Measurements from ENCODE around the gene GMPPA. TPM values are rescaled to one million over a fixed set of nuclear protein-coding genes. Genes with fewer than 3 reads are reported as not detected.
A peak's percentile ranks its signal among the peaks of the same experiment; 100 is the strongest.

Gene GMPPA
- total RNA-seq, 1 donor from 2014 or later, result 42.5 TPM

DNA sequence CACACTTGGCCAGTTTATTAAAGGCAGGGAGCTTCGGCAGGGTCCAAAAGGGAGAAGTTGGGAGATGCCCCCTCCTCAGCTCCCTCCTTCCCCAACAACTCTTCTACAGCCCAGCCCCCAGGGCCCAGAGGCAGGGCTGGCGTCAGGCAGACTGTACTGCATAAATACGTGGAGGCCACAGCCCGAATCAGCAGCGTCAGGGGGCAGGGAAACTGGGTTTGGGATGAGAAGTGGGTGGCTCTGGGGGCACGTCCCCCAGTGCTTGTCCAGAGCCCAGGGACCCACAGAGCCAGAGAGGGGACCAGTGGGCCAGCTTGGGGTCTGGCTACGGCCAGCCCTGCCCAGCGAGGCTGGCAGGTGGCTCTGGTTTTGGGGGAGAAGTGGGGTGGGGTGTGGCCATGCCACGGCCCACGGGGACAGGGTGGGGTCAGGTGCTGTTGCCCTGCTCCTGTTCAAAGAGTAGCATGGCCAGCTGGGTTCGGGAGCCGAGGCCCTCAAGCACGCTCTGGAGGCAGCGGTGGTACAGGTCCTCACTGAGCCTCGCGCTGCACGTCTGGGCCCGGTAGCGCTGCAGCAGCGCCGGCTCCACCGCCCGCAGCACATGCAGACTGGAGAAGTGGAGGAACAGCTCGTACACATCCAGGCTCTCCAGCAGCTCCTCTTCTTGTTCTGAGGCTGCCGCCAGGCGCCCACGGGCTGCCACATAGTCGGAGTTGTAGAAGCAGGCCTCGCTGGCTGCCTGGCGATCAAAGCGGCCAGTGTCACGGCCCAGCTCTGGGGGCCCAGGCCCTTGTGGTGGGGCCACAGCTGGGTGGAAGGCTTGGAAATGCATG is 40.5 kb downstream of the GMPPA start:
- H3K4me3 Mint-ChIP-seq (ENCODE audit: unreplicated experiment), result no peak overlapping the region
- no peaks in the 10 kb centered on the region for H3K27me3 Mint-ChIP-seq (ENCODE audit: unreplicated experiment)
- H3K9me3 Mint-ChIP-seq (ENCODE audit: unreplicated experiment), result no peaks in the 10 kb centered on the region
- TF ChIP-seq, protein P1, sequence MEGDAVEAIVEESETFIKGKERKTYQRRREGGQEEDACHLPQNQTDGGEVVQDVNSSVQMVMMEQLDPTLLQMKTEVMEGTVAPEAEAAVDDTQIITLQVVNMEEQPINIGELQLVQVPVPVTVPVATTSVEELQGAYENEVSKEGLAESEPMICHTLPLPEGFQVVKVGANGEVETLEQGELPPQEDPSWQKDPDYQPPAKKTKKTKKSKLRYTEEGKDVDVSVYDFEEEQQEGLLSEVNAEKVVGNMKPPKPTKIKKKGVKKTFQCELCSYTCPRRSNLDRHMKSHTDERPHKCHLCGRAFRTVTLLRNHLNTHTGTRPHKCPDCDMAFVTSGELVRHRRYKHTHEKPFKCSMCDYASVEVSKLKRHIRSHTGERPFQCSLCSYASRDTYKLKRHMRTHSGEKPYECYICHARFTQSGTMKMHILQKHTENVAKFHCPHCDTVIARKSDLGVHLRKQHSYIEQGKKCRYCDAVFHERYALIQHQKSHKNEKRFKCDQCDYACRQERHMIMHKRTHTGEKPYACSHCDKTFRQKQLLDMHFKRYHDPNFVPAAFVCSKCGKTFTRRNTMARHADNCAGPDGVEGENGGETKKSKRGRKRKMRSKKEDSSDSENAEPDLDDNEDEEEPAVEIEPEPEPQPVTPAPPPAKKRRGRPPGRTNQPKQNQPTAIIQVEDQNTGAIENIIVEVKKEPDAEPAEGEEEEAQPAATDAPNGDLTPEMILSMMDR (IDR thresholded peaks at IDR 0.05), result no peak
- DNase-seq (ENCODE audit: extremely low spot score, unreplicated experiment), result no peak
- H3K27ac Mint-ChIP-seq (ENCODE audit: unreplicated experiment), result peak overlapping the region; percentile 57
- peaks cover 16% of the 10 kb centered on the region for H3K36me3 Mint-ChIP-seq (ENCODE audit: unreplicated experiment)
- peaks cover 31% of the 10 kb centered on the region for H3K4me1 Mint-ChIP-seq (ENCODE audit: unreplicated experiment)

DNA sequence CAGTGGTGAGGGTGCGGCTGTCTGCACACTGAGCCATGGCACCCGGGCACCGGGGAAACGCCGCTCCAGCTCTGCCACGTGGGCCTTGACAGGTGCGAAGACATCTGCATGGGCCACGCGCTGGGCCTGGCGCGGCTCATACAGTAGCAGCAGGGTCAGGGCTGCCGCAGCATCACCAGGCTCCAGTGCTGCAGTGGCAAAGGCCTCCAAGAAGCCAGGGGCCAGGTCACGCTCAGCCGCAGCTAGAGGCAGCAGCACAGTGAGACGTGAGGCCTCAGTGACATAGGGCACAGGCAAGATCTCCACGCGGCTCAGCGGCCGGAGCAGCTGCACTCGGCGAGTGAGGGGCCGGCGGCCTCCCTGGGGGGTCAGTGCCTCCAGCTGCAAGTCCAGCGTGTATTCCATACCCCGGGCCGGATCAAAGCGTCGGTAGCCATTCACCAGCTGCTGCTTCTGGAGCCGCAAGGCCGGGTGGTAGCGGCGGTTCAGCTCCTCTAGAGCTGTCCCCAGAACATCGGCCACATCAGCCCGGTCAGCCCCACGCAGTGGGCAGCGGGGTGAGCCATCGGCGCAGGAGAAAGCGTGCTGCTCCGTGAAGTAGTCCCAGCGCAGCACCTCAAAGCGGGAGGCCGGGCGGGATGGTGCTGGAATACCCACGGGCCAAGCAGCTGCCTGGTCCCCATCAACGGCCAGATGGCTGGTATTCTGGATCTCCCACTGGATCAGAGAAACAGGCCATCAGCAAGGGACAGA is 41.4 kb downstream of the GMPPA start:
- no peaks in the 10 kb centered on the region for H3K9me3 Mint-ChIP-seq (ENCODE audit: unreplicated experiment)
- H3K27ac Mint-ChIP-seq (ENCODE audit: unreplicated experiment), result no peak overlapping the region
- TF ChIP-seq, protein P1 (IDR thresholded peaks at IDR 0.05), result no peak
- H3K27me3 Mint-ChIP-seq (ENCODE audit: unreplicated experiment), result no peaks in the 10 kb centered on the region
- peaks cover 40% of the 10 kb centered on the region for H3K4me1 Mint-ChIP-seq (ENCODE audit: unreplicated experiment)
- H3K4me3 Mint-ChIP-seq (ENCODE audit: unreplicated experiment), result no peak overlapping the region
- no peak for DNase-seq (ENCODE audit: extremely low spot score, unreplicated experiment)
- peaks cover 16% of the 10 kb centered on the region for H3K36me3 Mint-ChIP-seq (ENCODE audit: unreplicated experiment)

DNA sequence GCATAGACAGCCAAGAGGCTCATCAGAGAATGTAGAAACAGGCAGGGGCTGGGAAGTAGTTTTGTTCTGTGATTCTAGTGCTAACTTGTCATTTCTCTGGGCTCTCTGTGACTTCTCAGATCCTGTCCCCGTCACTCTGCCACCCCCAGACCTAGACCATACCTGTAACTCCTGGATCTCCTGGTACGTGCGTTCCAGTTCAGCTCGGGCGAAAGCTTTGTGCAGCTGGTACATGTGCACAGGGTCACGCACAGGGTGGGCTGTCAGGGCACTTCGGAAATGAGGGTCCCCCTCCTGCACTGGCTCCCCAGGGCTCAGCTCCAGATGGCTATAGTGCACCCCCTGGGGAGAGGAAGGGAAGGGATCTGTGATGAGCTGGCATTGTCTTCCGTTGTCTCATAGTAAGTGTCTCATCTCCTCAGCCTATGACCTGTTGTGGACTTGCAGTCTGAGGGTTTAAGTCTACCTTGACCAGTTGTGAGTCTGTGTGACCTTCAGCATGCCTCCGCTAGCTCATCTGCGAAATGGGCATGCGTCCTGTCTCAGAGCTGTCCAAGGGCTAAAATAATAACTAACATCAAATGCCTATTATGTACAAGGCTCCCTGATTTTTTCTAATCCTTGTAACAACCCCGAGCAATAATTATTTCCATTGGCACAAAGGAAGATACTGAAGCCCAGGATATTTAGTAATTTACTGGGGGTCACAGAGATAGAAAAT is 42.3 kb downstream of the GMPPA start:
- no peak for DNase-seq (ENCODE audit: extremely low spot score, unreplicated experiment)
- H3K36me3 Mint-ChIP-seq (ENCODE audit: unreplicated experiment), result peaks cover 16% of the 10 kb centered on the region
- no peaks in the 10 kb centered on the region for H3K9me3 Mint-ChIP-seq (ENCODE audit: unreplicated experiment)
- peaks cover 40% of the 10 kb centered on the region for H3K4me1 Mint-ChIP-seq (ENCODE audit: unreplicated experiment)
- no peak overlapping the region for H3K4me3 Mint-ChIP-seq (ENCODE audit: unreplicated experiment)
- H3K27me3 Mint-ChIP-seq (ENCODE audit: unreplicated experiment), result no peaks in the 10 kb centered on the region
- TF ChIP-seq, protein P1 (IDR thresholded peaks at IDR 0.05), result no peak
- no peak overlapping the region for H3K27ac Mint-ChIP-seq (ENCODE audit: unreplicated experiment)

DNA sequence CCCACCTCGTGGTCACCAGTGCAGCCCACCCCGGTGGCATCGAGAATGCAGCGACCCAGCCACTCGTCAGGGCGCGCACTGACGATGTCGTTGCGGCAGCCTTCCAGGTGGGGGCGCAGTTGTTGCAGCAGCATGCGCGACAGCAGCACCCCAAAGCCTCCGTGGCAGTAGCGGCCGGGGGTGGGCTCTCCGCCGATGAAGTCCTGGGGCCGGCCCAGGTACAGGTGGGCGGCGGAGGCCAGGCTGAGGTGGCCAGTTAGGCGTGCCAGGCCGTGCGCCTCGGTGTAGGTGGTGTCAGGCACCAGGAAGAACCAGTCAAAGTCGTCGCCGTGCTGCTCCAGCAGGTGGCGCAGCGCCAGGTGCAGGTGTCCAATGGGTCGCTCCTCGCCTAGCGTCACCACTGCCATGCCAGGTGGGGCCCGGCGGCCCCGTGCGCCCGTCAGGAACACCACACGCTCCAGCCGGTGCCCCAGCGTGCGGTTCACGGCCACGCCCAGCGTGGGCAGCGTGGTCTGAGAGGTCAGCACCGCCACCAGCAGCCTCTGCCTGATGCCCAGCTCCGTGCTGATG is 43.0 kb downstream of the GMPPA start:
- Mint-ChIP-seq H3K27me3 (ENCODE audit: unreplicated experiment) (no peaks in the 10 kb centered on the region), H3K4me1 (ENCODE audit: unreplicated experiment) (peaks cover 40% of the 10 kb centered on the region), H3K9me3 (ENCODE audit: unreplicated experiment) (no peaks in the 10 kb centered on the region), H3K27ac (ENCODE audit: unreplicated experiment) (no peak overlapping the region), H3K4me3 (ENCODE audit: unreplicated experiment) (peak overlapping the region; percentile 53), H3K36me3 (ENCODE audit: unreplicated experiment) (peaks cover 16% of the 10 kb centered on the region)
- TF ChIP-seq, protein P1 (IDR thresholded peaks at IDR 0.05), result peak; percentile 99
- peak; percentile 92 for DNase-seq (ENCODE audit: extremely low spot score, unreplicated experiment)

Data from osteocyte (in vitro differentiated cells).